K562 (cell line): ENCODE data around the gene NAPB.

Experiments
- ARID1B ChIP-seq: fragments of 450-650 bp; IDR thresholded peaks from 2 replicates; pipeline ENCODE4 v1.6.1; 2016; ENCODE audit warnings: antibody characterized with exemption, mild to moderate bottlenecking, inconsistent platforms
- EP300 ChIP-seq: IDR thresholded peaks from 2 replicates; pipeline ENCODE4 v1.6.1; 2012; ENCODE audit warnings: low read length, improper control_type of control experiment
- FOXM1 ChIP-seq, 2 experiments: fragments of 450-650 bp in 1 of 2; sonication (generic) in 1 of 2; formaldehyde crosslinking in 1 of 2; IDR thresholded peaks; 2 replicates each; pipeline versions ENCODE4 v1.6.1 to v1.9.0; 2017 to 2022; ENCODE audit warnings: low read depth in 2 of 2, mild to moderate bottlenecking in 2 of 2, missing genetic modification reagents in 1 of 2, moderate library complexity in 1 of 2
- JUND ChIP-seq, 2 experiments: IDR thresholded peaks; 2 replicates in 1 of 2; 3 replicates in 1 of 2; pipeline ENCODE4 v1.6.1; 2011; ENCODE audit warnings: borderline replicate concordance in 2 of 2, low read depth in 2 of 2, low read length in 2 of 2, improper control_type of control experiment in 1 of 2, missing biosample characterization in 1 of 2, missing genetic modification characterization in 1 of 2, missing genetic modification reagents in 1 of 2
- RAD21 ChIP-seq, 2 experiments: fragments of 250-450 bp in 1 of 2; fragments of 450-650 bp in 1 of 2; sonication (Bioruptor Pico) in 1 of 2; formaldehyde crosslinking in 1 of 2; IDR thresholded peaks in 1 of 2; conservative IDR thresholded peaks in 1 of 2; 2 replicates each; pipeline versions ENCODE4 v1.4.0 to v1.8.0; 2020 to 2022; ENCODE audit warnings: mild to moderate bottlenecking in 2 of 2, moderate library complexity in 1 of 2
- STAG1 ChIP-seq: sonication (generic); formaldehyde crosslinking; IDR thresholded peaks from 2 replicates; pipeline ENCODE4 v1.5.0; 2020; ENCODE audit warnings: missing genetic modification reagents, borderline replicate concordance
- TAL1 ChIP-seq: fragments of 450-650 bp; IDR thresholded peaks from 2 replicates; pipeline ENCODE4 v1.6.1; 2016; ENCODE audit warnings: mild to moderate bottlenecking
- TF ChIP-seq, protein P1 (sequence below): sonication (generic); formaldehyde crosslinking; IDR thresholded peaks from 2 replicates; pipeline ENCODE4 v1.9.0; 2022; ENCODE audit warnings: mild to moderate bottlenecking, missing genetic modification reagents
- TF ChIP-seq, protein P2 (sequence below): sonication (generic); formaldehyde crosslinking; IDR thresholded peaks from 2 replicates; pipeline ENCODE4 v1.8.0; 2022; ENCODE audit warnings: mild to moderate bottlenecking, missing genetic modification reagents, borderline replicate concordance
- TF ChIP-seq, protein P3 (sequence below): sonication (generic); formaldehyde crosslinking; IDR thresholded peaks from 2 replicates; pipeline ENCODE4 v1.8.1; 2022; ENCODE audit warnings: missing genetic modification reagents

DNA sequence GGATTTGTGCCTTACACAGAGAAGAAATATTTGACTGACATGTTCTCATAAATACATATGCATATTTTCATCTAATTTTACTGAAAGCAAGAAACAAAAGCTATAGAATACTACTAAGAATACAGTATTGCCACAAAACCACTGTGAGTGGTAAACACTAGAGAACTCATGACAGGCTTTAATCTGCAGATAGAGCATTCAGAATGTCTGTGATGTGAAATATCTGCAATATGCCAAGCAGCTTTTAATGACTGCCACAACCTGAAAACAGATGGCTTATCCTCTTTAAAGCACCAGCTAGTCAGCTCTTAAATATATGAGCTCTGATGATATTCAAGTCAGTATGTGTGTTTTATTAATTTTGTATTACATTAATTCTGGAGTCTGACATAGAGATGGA lies 3.4 kb downstream of the NAPB start:
- TF ChIP-seq RAD21 (CRISPR knock-in tag; conservative IDR thresholded peaks at IDR 0.05 in 1 of 2, IDR thresholded peaks at IDR 0.05 in 1 of 2) (no peak), FOXM1 (IDR thresholded peaks at IDR 0.05; ENCODE audit: low read depth) (no peak), FOXM1 (CRISPR knock-in tag; IDR thresholded peaks at IDR 0.05; ENCODE audit: low read depth) (no peak), EP300 (no peak), ARID1B (no peak), STAG1 (CRISPR knock-in tag) (no peak), TAL1 (no peak), JUND (IDR thresholded peaks at IDR 0.05; ENCODE audit: borderline replicate concordance, low read depth, low read length) (no peak), JUND (tag; IDR thresholded peaks at IDR 0.05; ENCODE audit: borderline replicate concordance, low read depth, low read length) (no peak)
- TF ChIP-seq, protein P1, sequence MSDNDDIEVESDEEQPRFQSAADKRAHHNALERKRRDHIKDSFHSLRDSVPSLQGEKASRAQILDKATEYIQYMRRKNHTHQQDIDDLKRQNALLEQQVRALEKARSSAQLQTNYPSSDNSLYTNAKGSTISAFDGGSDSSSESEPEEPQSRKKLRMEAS (CRISPR knock-in tag), result no peak
- TF ChIP-seq, protein P2, sequence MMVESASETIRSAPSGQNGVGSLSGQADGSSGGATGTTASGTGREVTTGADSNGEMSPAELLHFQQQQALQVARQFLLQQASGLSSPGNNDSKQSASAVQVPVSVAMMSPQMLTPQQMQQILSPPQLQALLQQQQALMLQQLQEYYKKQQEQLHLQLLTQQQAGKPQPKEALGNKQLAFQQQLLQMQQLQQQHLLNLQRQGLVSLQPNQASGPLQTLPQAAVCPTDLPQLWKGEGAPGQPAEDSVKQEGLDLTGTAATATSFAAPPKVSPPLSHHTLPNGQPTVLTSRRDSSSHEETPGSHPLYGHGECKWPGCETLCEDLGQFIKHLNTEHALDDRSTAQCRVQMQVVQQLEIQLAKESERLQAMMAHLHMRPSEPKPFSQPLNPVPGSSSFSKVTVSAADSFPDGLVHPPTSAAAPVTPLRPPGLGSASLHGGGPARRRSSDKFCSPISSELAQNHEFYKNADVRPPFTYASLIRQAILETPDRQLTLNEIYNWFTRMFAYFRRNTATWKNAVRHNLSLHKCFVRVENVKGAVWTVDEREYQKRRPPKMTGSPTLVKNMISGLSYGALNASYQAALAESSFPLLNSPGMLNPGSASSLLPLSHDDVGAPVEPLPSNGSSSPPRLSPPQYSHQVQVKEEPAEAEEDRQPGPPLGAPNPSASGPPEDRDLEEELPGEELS (CRISPR knock-in tag), result no peak
- TF ChIP-seq, protein P3, sequence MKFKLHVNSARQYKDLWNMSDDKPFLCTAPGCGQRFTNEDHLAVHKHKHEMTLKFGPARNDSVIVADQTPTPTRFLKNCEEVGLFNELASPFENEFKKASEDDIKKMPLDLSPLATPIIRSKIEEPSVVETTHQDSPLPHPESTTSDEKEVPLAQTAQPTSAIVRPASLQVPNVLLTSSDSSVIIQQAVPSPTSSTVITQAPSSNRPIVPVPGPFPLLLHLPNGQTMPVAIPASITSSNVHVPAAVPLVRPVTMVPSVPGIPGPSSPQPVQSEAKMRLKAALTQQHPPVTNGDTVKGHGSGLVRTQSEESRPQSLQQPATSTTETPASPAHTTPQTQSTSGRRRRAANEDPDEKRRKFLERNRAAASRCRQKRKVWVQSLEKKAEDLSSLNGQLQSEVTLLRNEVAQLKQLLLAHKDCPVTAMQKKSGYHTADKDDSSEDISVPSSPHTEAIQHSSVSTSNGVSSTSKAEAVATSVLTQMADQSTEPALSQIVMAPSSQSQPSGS (CRISPR knock-in tag), result no peak
